Stimulated activated CD4-positive, alpha-beta T cell treated with anti-CD3 and anti-CD28 coated beads, Interleukin-4, amount 100 ng/mL, for 48 hours (primary cell): Measurements from ENCODE around the gene TRAPPC6A.
"Not testable (repeated sequence)": the region's sequence is repeated elsewhere in the genome, so short reads cannot be mapped to it uniquely, and the experiment has no call there.

Experiments
- DNase-seq, 2 donors: peaks; one replicate each; pipeline ENCODE4 v3.0.0-alpha.2; 2020; ENCODE audit warnings: low read depth in 2 of 2

The TRAPPC6A gene

GRCh38 chr19:45130888-45131615 is 47.0 kb downstream of the TRAPPC6A start:
- DNase-seq: no peak

- DNase-seq: no peak
Observed at GRCh38 chr19:45130236-45130635, 47.8 kb downstream of the TRAPPC6A start.

GRCh38 chr19:45128806-45129205 is 49.2 kb downstream of the TRAPPC6A start:
- no peak for DNase-seq

- DNase-seq: no peak
Observed at GRCh38 chr19:45128146-45128545, 49.9 kb downstream of the TRAPPC6A start.

GRCh38 chr19:45126654-45127053 is 51.4 kb downstream of the TRAPPC6A start:
- no peak for DNase-seq

DNA sequence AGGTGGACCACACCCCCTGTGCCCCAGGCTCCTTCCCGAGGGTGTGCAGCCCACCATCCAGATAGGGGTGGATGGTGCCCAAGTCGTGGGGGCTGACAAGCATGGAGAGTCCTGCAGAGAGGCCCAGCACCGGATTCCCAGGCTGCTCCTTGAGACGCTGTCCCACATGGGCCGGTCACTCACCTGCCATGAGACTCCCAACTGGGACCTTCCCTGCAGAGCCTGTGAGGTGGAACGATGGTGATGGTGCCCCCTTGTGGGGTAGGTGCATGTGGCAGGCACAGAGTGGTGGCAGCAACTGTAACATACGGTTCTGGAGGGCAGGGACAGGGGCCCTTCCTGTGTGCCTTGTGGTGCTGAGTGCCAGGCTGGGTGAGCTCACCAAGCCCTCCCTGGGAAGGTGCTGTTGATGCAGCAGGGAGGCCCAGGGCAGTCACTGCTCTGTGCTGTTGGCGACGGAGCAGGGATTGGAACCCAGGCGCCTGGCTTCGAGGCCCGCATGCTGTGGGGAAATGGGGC is 52.0 kb downstream of the TRAPPC6A start:
- peak; percentile 65 to 66 for DNase-seq

- no peak for DNase-seq
Observed at GRCh38 chr19:45125360-45125759, 52.7 kb downstream of the TRAPPC6A start.

DNA sequence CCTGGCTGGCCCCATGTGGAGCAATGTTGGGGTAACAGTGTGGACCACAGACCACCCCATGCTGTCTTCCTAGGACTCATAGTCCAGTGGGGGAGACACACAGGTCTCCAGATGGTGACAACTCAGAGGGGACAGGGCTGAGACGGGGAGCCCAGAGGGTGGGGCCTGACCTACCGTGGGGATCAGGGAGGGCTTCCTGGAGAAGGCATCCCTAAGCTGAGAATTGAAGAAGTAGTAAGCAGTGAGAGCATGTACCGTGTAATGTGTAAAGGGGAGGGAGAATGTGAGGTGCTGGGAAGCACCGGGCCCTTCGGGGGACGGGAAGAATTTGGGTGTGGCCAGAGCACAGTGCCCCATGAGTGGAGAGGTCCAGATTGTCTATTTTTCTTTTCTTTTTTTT is 54.0 kb downstream of the TRAPPC6A start:
- DNase-seq: no peak

- DNase-seq: no peak
Observed at GRCh38 chr19:45123440-45123850, 54.6 kb downstream of the TRAPPC6A start.

DNA sequence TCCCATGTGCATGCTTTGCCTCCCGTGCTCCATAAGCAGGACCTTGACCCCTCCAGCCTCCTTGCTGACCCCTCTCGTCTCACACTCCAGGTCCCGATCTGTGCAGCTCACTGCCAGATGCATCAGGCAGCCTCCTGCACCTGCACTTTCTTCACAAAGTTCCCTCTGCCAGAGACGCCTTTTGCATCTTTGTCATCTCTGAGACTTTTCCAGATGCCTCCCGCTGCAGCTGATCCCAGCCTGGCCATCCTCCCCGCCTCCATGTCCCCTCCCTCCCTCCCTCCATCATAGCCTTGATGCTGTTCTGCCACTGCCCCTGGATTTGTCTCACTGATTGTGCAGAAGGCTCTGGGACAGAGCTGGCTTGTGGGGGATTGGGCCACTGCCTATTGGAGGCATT is 55.2 kb downstream of the TRAPPC6A start:
- DNase-seq: no peak

- no peak for DNase-seq
Observed at GRCh38 chr19:45121827-45122345, 56.2 kb downstream of the TRAPPC6A start.

- DNase-seq: no peak
Observed at GRCh38 chr19:45119582-45119981, 58.5 kb downstream of the TRAPPC6A start.

GRCh38 chr19:45118591-45119355 is 59.3 kb downstream of the TRAPPC6A start:
- DNase-seq: not testable (repeated sequence)

GRCh38 chr19:45118106-45118505 is 59.9 kb downstream of the TRAPPC6A start:
- DNase-seq: no peak

DNA sequence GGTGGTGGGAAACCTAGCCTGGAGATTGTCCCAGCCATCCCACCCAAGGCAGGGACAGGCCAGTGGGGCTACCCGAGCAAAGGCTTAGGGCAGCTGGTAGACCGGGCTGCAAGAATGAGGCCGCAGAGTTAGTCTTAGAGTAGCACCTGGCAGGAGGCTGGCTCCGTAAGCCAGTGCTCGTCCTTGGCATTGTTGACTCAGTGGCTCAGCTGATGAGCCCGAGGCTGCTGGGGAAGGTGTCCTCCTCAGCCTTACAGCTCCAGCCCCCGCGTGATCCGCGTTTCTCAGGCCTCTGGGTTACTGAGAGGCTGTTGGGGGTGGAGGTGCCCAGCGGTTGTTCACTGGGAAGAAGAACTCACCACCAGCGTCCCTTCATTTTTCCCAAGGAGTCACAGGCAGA is 60.4 kb downstream of the TRAPPC6A start:
- DNase-seq: no peak

- DNase-seq: peak; percentile 49 to 64
Observed at GRCh38 chr19:45117167-45117594, 60.9 kb downstream of the TRAPPC6A start.

- DNase-seq: no peak
Observed at GRCh38 chr19:45115809-45116615, 62.0 kb downstream of the TRAPPC6A start.

GRCh38 chr19:45114116-45114515 is 63.9 kb downstream of the TRAPPC6A start:
- no peak for DNase-seq

- no peak for DNase-seq
Observed at GRCh38 chr19:45113628-45114027, 64.4 kb downstream of the TRAPPC6A start.
